Measurements from ENCODE around the gene STK38L. TPM values are rescaled to one million over a fixed set of nuclear protein-coding genes. Genes with fewer than 3 reads are reported as not detected.

Gene STK38L
- total and polyA plus RNA-seq, 9 of the 15 experiments (the other 6 are each of a cell fraction or from before 2014, with no cell fraction given) = 2.6 to 10.7 (median 6.9) TPM

DNA sequence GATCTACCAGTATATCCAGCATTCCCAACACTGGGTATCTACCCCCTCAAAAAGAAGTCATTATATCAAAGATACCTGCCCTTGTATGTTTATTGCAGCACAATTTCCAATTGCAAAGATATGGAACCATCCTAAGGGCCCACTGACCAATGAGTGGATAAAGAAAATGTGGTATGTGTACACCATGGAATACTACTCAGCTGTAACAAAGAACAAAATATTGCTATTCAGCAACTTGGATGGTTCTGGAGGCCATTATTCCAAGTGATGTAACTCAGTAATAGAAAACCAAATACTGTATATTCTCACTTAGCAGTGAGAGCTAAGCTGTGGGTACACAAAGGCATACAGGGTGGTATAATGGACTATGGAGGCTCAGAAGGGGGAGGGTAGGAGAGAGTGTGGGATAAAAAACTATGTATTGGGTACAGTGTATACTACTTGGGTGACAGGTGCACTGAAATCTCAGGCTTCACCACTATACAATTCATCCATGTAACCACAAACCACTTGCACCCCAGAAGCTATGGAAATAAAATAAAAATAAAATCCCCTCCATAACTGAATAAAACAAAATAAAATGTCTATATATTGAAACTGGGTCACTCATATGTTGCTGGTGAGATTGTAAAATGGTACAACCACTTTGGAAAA, 34.7 kb upstream of the STK38L start (continued):
- TF ChIP-seq, protein P1, sequence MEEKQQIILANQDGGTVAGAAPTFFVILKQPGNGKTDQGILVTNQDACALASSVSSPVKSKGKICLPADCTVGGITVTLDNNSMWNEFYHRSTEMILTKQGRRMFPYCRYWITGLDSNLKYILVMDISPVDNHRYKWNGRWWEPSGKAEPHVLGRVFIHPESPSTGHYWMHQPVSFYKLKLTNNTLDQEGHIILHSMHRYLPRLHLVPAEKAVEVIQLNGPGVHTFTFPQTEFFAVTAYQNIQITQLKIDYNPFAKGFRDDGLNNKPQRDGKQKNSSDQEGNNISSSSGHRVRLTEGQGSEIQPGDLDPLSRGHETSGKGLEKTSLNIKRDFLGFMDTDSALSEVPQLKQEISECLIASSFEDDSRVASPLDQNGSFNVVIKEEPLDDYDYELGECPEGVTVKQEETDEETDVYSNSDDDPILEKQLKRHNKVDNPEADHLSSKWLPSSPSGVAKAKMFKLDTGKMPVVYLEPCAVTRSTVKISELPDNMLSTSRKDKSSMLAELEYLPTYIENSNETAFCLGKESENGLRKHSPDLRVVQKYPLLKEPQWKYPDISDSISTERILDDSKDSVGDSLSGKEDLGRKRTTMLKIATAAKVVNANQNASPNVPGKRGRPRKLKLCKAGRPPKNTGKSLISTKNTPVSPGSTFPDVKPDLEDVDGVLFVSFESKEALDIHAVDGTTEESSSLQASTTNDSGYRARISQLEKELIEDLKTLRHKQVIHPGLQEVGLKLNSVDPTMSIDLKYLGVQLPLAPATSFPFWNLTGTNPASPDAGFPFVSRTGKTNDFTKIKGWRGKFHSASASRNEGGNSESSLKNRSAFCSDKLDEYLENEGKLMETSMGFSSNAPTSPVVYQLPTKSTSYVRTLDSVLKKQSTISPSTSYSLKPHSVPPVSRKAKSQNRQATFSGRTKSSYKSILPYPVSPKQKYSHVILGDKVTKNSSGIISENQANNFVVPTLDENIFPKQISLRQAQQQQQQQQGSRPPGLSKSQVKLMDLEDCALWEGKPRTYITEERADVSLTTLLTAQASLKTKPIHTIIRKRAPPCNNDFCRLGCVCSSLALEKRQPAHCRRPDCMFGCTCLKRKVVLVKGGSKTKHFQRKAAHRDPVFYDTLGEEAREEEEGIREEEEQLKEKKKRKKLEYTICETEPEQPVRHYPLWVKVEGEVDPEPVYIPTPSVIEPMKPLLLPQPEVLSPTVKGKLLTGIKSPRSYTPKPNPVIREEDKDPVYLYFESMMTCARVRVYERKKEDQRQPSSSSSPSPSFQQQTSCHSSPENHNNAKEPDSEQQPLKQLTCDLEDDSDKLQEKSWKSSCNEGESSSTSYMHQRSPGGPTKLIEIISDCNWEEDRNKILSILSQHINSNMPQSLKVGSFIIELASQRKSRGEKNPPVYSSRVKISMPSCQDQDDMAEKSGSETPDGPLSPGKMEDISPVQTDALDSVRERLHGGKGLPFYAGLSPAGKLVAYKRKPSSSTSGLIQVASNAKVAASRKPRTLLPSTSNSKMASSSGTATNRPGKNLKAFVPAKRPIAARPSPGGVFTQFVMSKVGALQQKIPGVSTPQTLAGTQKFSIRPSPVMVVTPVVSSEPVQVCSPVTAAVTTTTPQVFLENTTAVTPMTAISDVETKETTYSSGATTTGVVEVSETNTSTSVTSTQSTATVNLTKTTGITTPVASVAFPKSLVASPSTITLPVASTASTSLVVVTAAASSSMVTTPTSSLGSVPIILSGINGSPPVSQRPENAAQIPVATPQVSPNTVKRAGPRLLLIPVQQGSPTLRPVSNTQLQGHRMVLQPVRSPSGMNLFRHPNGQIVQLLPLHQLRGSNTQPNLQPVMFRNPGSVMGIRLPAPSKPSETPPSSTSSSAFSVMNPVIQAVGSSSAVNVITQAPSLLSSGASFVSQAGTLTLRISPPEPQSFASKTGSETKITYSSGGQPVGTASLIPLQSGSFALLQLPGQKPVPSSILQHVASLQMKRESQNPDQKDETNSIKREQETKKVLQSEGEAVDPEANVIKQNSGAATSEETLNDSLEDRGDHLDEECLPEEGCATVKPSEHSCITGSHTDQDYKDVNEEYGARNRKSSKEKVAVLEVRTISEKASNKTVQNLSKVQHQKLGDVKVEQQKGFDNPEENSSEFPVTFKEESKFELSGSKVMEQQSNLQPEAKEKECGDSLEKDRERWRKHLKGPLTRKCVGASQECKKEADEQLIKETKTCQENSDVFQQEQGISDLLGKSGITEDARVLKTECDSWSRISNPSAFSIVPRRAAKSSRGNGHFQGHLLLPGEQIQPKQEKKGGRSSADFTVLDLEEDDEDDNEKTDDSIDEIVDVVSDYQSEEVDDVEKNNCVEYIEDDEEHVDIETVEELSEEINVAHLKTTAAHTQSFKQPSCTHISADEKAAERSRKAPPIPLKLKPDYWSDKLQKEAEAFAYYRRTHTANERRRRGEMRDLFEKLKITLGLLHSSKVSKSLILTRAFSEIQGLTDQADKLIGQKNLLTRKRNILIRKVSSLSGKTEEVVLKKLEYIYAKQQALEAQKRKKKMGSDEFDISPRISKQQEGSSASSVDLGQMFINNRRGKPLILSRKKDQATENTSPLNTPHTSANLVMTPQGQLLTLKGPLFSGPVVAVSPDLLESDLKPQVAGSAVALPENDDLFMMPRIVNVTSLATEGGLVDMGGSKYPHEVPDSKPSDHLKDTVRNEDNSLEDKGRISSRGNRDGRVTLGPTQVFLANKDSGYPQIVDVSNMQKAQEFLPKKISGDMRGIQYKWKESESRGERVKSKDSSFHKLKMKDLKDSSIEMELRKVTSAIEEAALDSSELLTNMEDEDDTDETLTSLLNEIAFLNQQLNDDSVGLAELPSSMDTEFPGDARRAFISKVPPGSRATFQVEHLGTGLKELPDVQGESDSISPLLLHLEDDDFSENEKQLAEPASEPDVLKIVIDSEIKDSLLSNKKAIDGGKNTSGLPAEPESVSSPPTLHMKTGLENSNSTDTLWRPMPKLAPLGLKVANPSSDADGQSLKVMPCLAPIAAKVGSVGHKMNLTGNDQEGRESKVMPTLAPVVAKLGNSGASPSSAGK (IDR thresholded peaks at IDR 0.05) = no peak
- TF ChIP-seq NEUROD1 (IDR thresholded peaks at IDR 0.05; ENCODE audit: borderline replicate concordance, low read depth, low read length, partially characterized antibody) (no peak), NFE2L1 (tag; IDR thresholded peaks at IDR 0.05; ENCODE audit: borderline replicate concordance, low read depth) (no peak), TSC22D4 (tag; IDR thresholded peaks at IDR 0.05) (no peak), ZNF584 (CRISPR knock-in tag; IDR thresholded peaks at IDR 0.05; ENCODE audit: low read depth) (no peak), PPARD (CRISPR knock-in tag; IDR thresholded peaks at IDR 0.05) (no peak), ARID1B (IDR thresholded peaks at IDR 0.05) (no peak), L3MBTL2 (IDR thresholded peaks at IDR 0.05) (no peak), ZNF589 (CRISPR knock-in tag; IDR thresholded peaks at IDR 0.05; ENCODE audit: low read depth) (no peak), SETDB1 (IDR thresholded peaks at IDR 0.05; ENCODE audit: low read length) (no peak), SAFB2 (IDR thresholded peaks at IDR 0.05; ENCODE audit: borderline replicate concordance, low read depth, low read length, severe bottlenecking) (no peak), FOS (IDR thresholded peaks at IDR 0.05; ENCODE audit: extremely low read depth, insufficient read length) (no peak)
- TF ChIP-seq, protein P2, sequence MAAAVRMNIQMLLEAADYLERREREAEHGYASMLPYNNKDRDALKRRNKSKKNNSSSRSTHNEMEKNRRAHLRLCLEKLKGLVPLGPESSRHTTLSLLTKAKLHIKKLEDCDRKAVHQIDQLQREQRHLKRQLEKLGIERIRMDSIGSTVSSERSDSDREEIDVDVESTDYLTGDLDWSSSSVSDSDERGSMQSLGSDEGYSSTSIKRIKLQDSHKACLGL (CRISPR knock-in tag; IDR thresholded peaks at IDR 0.05; ENCODE audit: borderline replicate concordance, poor library complexity, severe bottlenecking) = no peak
- TF ChIP-seq, protein P3, sequence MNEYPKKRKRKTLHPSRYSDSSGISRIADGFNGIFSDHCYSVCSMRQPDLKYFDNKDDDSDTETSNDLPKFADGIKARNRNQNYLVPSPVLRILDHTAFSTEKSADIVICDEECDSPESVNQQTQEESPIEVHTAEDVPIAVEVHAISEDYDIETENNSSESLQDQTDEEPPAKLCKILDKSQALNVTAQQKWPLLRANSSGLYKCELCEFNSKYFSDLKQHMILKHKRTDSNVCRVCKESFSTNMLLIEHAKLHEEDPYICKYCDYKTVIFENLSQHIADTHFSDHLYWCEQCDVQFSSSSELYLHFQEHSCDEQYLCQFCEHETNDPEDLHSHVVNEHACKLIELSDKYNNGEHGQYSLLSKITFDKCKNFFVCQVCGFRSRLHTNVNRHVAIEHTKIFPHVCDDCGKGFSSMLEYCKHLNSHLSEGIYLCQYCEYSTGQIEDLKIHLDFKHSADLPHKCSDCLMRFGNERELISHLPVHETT (CRISPR knock-in tag; conservative IDR thresholded peaks at IDR 0.05 in 1 of 2, IDR thresholded peaks at IDR 0.05 in 1 of 2) = no peak

All from K562 (cell line).